Activated T-cell treated with anti-CD3 and anti-CD28 coated beads for 1 hour (primary cell): ENCODE measurements around the gene HSPG2.

ENCODE experiments used
- DNase-seq: peaks from one replicate; pipeline ENCODE4 v3.0.0-alpha.2; 2020; ENCODE audit warnings: low read depth

The HSPG2 gene

DNA sequence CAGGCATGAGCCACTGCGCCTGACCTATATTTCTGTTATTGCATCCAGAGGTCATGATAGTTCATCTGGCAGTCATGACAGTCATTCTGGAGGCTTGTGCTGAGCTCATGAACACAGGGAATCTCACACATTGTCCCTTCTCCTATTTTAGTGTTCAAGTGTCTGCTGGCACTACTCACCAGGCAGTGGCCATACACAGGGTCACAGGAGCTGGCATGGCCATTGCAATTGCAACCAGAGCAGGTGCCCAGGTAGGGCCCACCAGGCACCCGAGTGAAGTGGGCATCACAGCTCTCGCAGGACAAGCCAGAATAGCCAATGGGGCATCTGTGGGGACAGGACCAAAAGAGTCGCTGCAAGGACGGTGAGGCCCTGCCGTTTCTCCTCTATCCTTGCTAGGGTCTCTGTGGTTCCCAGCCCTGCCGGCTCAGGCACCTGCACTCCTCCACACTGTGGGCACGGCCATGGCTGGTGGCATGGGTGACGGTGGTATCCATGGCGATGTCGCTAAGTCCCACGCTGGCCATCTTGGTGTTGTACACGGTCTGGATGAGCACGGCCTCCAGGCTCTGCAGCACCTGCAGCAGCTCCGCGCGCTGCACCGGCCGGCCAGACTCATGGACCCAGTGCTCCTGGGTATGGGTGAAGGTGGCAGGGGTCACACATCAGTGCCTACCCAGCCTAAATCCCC, 57.0 kb downstream of the HSPG2 start:
- no peak for DNase-seq

DNA sequence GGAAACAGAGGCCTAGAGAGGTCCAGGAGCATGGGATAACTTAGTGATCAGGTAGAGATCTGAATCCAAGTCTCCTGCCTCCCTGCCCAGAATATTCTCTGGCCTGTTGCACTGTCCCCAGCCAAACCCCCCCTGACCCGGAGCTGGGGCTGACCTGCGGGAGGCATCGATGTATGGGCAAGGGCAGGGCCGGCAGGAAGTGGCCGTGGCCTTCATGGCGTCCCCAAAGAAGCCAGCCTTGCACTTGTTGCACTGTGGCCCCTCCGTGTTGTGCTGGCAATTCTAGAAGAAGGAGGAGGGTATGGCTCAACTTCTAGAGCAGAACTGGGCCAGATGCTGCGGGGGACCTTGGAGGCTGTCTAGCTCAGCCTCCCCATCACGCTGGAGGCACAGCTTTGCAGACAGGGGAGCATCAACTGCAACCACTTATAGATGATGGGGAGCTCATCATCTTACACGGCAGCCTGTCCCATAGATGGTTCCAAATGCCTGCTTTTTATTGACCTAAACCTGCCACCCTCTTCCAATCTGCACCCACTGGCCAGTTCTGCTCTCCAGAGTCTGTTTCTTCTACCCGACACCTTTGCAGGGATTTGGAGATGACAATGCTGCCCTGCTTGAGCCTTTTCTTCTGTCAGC, 58.2 kb downstream of the HSPG2 start:
- DNase-seq: no peak

DNA sequence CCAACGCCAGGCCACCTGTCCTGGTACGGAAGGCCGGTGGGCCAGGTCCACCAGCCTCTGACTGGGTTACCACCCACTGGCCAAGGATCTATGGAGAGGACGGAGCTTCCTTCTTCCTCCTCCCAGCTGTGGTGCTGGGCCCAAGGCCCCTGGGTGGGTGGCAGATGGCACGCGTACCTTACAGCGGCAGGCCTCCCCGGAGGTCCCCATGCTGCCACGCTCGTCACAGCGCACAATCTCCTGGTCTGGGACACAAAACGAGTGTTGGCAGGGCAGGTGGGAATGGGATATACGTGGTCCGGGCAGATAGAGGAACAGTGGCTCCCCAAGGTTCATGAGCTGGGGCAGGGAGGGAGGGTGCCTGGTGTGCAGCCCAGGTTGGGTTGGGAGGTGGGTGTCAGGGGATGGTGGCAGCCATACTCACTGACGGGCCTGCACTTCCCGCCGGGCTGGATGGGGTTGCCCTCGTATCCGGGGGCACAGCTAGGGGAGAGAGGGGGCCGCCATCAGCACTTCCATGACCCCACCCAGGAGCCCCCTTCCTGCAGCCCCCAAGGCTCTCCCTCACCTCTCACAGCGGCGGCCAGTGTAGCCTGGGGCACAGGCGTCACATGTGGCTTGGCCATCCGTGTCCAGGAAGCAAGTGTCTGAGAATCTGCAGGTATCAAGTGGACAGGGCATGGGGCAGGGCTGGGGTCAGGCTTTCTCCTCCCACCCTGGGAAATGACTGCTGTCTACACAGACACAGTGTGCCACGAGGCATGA, 58.9 kb downstream of the HSPG2 start:
- no peak for DNase-seq

DNA sequence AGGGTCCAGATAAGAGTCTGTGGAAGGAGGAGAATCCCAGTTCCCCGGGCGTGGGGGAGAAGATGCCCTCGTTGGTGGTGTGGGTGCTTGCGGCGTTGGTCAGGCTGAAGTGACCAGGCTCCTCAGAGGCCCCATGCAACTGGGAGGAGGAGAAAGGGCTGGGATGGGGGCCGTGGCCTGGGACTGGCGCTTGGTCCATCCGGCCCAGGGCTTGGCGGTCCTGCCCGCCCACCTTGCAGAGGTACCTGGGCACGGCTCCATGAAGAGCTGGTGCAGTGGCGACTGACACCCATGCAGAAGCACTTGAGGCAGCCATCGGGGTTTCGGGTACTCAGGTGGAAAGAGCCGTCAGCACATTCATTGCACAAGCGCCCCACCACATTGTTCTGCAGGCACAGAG, 60.8 kb downstream of the HSPG2 start:
- no peak for DNase-seq

DNA sequence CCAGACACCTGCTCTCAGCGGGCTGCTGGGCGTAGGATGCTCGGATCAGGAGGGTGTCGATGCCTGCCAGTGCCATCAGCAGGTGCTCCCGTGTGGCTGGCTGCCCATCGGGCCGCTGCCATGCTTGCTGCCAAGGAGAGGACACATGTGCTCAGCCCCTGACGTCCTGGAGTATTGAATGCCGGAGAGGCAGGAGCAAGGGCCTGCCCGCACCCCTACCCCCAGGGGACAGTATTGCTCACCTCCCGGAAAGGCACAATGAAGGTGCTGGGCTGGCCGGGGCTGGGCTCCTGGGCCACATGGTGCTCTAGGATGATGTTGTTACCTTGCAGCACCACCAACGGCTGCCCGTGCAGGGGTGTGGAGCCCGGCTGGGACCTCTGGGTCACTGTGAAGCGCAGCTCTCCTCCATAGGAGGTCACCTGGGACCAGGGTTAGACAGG, 61.5 kb downstream of the HSPG2 start:
- no peak for DNase-seq

DNA sequence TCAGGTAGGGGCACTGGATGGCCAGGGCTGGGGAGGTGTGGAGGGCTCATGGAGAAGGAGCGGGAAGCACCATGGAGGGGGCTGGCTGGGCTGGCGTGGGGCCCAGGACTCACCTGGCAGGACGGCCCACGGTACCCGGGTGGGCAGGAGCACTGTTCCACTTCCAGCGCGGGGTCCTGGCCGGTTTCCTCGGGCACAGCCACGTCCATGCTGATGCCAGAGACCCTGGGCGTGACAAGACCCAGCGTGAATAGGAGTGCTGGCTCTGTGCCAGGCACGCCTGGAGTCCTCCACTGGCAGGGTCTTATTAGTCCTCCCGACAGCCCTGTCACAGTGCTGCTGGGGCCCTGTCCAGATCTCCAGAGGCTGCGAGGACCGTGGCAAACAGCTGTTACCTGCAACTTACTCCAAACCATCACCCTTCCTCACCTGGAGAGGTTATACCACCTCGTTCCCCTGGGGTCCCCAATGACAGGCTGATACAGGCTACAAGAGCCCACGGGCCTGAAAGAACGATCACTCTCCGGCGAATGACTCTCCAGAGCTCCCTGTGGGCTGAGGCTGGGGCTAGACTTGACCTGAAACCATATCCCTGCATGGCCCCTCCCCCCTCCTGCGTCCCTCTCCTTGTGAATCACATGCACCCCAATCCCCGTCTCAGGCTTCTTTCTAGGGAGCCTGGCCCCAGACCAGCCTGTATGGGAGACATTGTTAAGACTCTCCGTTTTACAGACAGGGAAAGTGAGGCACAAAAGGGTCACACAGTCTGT, 62.1 kb downstream of the HSPG2 start:
- DNase-seq: no peak

DNA sequence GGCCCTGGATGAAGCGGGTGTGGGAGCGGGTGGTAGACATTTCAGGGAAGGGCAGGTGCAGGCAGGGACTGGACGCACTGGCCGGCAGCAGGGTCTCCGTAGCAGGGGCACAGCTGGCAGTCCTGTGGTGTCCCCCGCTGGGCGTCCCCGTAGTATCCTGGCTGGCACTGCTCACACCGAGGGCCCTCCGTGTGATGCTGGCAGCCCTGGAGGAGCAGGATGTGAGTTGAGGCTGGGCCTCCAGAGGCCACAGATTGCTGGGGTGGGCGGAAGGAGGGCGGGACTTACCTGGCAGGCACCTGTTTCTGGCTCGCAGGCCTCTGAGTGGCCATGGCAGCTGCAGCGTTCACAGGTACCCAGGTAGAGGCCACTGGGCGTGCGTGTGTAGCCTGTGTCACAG, 62.8 kb downstream of the HSPG2 start:
- no peak for DNase-seq

DNA sequence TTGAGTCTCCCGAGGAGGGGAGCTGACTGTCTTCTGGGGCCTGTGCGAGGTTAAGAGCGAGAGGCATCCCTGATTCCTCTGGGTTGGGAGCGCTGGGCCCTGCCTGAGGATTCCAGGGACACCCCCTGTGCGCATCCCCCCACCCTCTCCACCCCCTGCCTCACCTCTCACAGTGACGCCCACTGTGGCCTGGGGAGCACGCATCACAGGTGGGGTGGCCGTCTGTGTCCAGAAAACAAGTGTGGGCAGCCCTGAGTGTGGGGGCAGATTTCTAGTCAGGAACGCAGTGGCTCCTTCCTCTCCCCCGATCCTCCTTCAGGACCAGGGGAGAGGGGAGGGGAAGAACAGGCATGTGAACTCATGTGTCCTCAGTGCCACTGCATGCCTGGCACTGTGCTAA, 63.3 kb downstream of the HSPG2 start:
- no peak for DNase-seq

DNA sequence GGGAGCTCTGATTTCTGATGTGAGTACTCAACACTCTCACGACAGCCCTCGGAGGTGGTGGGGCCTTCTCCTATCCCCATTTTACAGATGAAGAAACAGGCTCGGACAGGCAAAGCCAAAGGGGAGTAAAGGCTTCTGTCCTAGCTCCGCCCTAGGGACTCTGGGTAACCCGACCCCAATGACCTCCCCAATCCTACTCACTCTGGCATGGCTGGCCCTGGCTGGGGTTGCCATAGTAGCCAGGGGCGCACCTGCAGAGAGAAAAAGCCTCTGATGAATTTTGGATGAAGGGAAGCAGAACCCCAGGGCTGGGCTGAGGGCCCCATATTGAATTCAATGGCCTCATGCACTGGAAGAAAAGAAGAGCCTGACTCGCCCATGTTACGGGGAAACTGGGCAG, 63.9 kb downstream of the HSPG2 start:
- no peak for DNase-seq

DNA sequence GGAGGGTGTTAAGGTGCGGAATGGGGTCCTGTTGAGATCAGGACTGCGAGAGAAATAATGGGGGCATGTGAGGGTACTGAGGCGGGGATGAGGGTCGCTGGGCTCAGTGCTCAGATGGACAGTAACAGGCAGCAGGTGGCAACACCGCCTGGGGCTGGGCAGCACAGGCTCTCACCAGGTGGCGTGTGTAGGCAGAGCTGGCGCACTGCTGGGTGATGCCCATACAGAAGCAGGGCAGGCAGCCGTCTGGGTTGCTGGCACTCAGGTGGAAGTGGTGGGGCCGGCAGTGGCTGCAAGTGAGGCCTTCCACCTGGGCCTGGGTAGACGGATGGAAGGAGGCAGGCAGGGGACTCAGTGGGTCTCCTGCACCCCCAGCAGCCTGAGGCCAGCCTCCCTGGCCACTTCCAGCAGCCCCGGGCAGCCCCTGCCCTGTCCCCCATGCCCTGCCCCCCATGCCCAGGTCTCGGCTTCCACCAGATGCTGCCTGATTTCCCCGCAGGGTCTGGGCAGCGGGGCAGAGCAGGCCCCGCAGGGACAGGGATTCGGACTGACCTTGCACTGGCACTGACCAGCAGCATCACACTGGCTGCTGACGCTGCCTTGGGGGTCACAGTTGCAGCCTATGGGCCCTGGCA, 64.5 kb downstream of the HSPG2 start:
- DNase-seq: no peak

DNA sequence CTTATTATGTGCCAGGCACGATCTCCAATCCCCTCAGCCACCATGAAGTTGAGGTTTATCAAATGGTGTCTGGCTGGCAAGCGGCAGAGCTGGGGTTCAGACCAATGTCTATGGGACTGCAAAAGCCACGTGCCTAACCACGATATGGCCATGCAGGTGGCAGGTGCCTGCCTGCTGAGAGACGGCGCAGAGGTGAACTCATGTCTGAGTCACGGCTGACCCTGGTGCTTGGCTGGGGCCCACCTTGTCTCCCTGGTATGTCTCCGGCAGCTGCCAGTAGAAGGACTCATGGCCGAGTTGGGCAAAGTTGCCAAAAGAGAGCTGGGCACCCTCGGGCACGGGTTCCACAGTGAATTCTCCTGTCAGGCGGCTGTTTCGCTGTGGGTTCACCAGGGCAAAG, 65.2 kb downstream of the HSPG2 start:
- no peak for DNase-seq

DNA sequence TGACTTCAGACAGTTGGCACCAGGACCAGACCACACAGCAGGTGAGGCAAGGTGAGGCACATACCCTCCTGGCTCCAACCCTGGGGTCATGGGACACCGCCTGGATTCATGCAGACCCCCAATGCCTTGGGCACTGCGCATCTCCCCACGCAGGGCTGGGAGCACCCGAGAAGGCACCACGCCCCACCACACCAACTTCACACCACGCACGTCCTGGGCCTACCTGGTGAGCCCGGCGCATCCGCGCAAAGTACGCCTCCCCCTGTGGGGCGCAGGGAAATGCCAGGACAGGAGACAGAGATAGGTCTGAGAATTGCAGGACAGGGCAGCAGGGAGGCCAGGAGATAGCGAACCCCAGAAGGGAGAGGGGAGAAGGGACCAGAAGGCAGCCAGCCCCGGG, 66.5 kb downstream of the HSPG2 start:
- no peak for DNase-seq

DNA sequence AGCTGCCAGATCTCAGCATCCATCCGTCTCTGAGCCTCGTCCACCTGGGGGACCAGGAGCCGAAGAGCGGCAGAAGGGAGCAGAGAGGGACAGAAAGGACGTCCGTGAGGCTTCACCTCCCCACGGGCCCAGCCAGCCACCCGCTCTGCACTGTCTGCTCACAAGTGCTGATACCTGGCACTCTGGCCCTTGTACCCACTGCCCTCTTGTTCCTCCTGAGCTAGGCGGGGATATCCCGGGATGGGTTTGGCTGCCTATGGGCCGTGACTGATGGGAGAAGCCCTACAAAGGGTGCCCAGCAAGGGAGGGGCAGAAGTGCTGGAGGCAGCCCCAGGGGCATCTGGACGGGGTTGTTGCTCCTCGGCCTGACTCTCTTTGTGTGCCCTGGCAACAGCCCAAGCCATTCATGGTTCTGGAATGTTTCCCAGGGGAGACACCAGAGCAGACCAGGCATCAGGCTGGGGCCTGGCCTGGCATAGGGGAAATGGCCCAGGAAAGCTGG, 67.4 kb downstream of the HSPG2 start:
- DNase-seq: no peak

DNA sequence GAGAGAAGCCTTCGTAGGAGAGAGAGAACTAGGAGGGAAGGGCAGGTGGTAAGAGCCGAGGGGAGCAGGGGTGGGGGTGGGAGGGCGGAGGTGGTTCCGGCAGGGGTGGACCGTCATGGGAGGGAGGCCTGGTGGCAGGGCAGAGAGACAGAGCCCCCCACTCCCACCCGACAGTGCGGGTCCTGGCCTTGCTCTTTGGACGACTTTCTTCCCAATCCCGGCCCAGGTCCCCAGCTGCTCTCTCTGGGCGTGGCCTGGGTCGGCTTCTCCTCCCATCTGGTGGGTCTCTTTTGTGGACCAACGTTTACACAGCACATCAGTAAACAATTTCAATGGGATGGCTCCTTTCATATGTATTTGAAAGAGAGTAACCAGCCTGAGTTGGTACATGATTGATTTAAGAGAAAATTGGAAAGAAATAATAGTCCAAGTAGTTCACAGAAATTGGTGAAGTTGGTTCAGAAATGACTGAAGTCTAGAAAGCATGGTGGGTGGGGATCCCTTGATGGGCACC, 68.1 kb downstream of the HSPG2 start:
- no peak for DNase-seq

DNA sequence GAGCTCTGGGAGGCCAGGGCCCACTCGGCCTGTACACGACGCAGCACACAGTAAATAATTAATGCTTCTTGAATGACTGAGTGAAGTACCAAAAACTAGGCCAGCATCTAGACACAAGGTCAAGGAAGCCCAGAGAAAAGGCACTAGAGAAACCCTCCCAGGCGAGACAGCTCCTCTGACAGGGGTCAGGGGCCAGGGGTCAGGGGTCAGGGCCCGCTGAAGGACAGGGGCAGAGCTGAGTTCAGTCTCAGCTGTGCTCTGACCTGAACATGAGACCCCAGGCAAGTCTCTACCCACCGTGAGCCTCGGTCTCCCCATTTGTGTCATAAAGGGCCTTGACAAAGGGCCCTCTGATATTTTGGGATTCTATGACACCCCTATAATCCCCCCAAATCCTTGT, 68.6 kb downstream of the HSPG2 start:
- DNase-seq: no peak

DNA sequence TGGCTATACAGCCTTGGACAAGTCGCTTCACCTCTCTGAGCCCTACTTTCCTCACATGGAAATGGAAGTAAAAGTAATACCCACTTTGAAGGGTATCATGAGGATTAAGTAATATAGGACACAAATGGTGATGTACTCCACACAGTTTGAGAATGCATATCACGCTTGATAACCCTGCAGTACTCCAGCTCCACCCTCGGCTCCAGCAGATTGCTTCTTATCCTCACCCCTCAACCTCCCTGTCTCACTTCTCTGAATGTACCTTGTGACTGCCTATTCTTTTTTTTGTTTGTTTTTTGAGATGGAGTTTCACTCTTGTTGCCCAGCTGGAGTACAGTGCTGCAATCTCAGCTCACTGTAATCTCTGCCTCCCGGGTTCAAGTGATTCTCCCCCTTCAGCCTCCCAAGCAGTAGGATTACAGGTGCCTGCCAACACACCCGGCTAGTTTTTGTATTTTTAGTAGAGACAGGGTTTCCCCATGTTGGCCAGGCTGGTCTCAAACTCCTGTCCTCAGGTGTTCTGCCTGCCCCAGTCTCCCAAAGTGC, 69.6 kb downstream of the HSPG2 start:
- DNase-seq: no peak

DNA sequence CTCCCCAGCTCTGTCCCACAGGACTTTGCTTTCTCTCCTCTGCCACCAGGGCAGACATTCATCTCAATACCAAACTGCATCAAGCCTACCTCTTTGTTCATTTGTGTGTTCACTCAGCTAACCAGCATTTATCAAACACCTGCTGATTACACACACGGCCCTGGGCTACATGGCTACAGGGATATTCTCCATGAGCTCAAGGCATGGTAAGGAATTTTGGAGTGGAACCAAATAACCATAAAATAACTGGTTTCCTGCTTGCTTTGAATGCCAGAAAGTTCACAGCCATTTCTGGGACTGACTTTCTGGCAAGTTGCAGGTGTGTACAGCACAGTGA, 70.4 kb downstream of the HSPG2 start:
- DNase-seq: no peak

DNA sequence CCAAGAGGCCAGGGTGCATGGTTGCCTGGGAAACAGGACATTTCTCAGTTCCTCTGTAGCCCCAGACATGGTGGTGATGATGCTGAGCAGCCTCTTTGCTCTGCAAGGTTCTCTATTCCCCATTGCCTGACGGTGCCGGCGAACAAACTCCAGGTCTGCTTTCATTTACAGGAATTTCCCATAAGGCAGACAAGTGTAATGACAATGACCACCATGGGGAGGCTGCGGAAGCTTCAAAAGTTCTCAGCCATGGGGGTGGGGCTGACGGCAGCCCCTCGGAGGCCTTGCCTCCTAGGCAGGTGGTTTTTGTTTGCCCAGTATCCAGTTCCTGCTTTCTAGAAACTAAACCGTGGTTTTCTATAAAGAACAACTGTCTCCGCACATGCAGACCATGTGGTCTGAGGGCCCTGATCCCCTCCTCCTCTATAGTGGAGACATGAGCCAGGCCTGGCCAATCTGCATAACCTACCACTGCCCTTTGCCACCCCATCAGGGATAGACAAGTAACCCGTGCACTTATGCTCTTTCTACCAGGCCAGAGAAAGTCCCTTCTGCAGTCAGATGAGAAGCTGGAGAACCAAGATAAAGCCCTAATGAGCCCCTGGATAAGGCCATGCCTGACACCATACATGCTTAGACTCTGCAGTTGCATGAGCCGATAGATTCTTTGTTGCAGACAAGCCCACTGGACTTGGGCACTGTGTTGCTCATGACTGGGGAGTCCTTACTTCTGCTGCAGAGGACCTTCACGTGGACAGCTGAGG, 71.0 kb downstream of the HSPG2 start:
- no peak for DNase-seq

DNA sequence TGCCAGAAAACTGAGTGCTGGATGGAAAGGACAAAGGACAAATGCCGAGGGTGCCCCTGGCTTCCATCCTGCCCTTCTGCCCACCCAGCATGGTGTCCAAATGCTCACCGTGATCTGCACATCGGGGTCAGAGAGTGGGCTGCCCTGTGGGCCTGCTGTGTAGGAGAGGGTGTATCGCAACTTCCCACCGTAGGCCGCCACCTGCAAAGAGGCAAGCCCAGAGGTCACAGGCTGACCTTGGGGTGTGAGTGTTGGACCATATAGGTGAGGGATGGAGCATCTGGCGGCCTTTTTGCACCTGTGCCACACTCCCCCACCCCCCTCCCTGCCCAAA, 71.5 kb downstream of the HSPG2 start:
- no peak for DNase-seq

DNA sequence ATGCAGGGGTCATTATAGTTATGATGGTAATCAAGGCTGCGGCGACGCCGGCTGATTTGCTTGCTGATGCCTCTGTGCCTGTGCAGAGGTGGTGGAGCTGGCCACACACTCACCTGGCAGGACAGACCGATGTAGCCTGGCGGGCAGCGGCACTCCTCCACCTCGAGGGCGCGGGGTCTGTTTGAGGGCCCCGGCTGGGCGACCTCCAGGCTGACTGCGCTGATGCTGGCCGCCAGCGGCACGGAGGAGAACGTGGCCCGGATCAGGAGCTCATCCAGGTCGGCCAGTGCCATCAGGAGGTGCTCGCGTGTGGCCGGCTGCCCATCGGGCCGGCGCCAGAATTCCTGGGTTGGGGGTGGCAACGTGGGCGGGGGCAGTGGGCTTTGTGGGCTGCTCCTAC, 72.4 kb downstream of the HSPG2 start:
- no peak for DNase-seq

DNA sequence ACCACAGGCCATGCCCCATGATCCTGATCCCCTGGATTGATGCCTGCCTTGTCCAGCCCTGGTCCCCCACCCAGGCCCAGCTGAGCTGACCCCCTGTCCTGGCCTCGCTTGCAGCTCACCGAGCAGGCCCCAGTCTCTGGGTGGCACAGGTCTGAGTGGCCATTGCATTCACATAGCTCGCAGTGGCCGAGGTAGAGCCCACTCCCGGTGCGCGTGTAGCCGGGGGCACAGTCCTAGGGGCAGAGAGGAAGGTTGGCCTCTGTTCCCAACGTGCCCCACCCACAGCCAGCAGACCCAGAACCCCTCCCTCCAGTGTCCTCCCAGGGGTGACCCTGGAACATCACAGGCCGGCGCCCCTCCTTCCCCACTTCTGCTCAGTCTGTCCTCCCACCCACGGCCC, 73.1 kb downstream of the HSPG2 start:
- DNase-seq: no peak
